COLO668 (cell line): ENCODE data around the gene UBN1.

Source experiments
- DNase-seq: peaks from one replicate; lab custom pipeline; 2025; ENCODE audit not compliant: unreplicated experiment; lab: John Stamatoyannopoulos, UW

The UBN1 gene

DNA sequence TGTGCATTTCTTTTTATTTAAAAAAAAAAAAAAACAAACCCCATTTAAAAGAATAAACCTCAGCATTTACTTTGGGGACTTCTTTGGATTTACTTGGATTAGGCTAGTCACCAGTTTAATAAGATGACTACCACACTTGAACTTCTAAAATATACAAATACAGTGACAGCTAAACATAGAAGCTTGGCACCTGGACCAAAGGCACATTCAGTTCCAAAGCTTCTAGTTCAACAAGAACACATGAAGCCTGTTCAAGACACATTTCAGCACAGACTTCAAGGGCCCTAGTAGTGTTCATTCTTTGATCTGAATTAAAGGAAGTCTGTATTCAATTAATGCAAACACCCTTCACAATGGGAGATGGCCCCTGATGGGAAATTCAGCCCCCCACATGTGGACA lies 33.2 kb upstream of the UBN1 start:
- no peak for DNase-seq

DNA sequence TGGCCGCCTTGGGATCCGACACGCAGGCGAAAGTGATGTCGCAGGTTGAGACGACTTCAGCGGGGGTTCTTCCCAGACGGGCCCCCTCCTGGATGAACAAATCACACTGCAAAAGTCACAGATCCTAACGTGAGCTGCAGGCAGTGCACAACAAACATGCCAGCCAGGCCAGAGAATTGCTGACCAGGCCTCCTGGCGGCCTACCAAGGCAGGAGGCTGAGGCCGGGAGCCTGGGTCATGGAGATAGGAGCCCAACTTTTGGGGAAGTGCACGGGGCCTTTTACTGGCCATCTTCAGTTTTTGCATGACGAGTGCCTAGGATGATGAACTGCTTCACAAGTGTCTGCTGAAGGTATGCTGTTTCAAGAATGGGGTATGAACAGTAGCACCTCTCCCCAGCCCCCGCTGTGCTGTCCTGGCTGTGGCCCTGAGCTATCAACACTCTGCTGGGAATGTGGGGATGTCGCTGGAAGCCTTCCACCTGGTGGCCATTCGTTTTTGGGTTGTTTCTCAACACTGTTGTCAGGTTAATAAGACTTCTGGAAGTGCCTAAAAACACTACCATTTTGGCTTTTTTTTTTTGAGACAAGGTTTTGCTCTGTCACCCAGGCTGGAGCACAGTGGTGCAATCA lies 32.6 kb upstream of the UBN1 start:
- no peak for DNase-seq

DNA sequence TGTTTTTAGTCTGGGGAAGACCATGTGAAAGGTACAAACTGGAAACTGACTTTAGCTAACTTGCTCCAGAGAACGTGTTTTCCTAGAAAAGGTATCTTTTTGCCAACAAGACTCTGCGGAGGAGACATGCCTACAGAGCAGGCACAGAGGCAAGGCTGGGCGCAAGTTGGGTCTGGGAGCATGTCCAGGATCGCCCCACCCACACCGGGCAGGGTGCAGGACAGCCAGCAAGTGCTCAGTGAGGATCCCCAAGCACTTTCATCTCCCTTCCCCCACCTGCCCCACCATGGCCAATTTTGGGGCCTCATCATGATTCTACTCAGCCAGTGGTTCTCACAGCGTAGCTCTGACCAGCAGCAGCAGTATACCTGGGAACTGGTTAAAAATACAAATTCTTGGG lies 26.6 kb upstream of the UBN1 start:
- no peak for DNase-seq

DNA sequence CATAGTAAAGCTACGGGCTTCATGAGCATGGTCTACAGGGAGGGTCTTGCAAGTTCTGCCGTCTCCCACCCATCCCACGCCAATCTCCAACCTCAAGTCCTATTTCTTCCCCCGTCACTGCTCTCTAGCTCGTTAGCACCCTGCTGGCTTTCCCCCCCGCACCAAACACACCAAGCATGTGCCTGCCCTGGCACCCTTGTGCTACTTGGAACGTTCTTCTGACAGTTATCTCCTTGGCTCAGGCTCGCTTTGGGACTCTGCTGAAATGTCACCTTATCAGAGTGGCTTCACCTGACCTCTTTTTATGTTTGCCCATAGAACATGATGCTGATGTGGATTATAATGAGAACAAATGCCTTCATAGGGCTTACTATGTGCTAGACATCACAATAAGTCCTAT lies 22.1 kb upstream of the UBN1 start:
- no peak for DNase-seq

DNA sequence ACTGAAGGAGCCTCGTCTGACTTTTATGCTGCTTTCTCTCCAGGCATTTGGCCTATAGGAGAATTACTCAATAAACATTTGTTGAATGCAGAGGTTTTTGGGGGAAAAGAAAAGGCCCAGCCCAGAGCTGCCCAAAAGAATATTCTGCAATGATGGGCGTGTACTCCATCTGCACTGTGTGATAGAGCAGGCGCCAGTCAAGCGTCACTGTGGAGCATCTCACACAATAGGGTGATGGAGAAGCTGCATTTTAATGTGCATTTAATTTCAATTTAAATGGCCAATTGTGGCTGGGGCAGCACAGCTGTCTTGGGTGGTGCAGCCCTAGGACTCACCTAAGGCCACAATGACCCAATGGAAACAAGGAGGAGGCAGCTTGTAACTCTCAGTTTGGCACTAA lies 20.8 kb upstream of the UBN1 start:
- no peak for DNase-seq

DNA sequence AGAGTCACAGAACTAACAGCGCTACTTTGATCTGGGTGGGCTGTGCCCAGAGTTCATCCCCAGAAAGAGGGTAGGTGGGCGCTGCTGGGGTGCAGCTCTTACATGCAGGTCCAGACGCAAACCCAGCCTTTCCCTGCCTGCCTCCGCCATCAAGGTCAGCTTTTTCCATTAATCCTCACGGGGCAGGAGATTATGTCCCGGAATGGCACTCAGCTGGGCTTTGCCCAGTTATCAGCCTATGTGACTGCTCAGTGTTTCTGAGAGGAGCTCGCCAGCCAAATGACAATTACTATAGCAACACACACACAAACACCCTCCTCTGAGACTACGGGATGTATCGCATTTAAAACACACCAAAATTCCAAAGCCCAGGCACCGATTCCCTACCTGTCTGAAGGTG lies 20.3 kb upstream of the UBN1 start:
- no peak for DNase-seq

DNA sequence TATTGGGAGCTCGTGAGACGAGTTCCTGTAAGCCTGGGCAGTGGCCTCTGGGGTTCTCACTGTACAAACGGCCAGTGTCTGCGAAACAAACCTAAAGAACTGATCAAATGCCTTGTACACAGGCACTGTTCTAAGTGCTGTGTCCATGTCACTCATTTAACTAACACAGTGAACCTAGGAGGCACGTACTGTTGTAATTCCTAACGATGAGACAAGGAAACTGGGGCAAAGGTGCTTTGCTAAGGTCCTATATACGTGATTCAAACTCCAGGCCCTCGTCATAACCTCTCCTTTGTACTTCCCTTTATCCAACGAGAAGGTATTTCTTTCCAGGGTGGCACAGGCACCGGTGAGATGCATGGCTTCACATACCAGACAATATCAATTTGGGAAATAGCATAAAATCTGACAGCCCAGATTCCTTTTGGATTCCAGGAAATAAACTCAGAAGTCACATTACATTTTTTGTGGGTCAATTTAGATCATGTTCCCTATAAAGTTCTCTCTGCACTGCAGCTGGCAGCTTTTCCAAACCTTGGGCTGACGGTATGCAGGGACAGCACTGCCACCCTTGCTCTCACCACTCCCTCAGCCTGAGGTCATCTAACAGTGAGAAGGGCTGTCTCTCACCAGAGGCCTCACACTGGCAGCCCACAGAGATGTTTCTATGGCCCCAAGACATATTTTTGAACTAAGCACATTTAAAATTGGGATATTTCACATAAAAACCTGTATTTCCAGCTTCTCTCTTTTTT lies 18.5 kb upstream of the UBN1 start:
- no peak for DNase-seq

DNA sequence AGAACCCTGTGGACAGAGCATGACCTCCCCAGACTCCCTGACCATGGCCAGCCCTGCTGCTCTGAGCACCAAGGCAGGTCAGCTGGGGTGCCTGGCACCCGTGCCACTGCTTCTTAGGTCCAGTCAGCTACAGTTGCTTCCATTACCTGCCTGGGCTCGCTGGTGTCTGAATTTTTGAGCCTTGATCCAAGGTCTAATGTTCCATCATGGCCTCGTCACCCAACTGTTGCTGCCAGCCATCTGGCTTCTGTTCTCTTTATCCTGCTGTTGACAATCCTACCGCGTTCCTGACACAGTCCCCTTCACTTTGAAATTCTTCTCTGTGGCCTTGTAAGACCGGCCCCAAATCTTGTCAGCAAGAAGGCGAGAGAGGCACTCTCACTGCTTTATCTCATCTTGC lies 16.9 kb upstream of the UBN1 start:
- DNase-seq: no peak

DNA sequence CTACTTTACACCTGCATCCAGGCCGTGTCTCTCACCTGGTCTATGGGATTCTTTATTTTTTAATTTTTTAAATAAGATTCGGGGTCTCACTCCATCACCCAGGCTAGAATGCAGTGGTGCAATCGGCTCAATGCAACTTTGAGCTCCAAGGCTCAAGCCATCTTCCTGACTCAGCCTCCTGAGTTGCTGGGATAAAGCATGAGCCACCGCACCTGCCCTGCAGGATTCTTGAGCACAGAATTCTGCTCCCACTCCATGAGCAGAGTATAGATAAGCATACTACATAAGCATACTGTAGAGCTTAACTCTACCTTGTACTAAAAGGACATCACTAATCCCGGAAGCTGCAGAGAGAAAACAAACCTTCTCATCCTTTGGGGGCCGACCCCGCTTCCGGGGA lies 15.7 kb upstream of the UBN1 start:
- no peak for DNase-seq

DNA sequence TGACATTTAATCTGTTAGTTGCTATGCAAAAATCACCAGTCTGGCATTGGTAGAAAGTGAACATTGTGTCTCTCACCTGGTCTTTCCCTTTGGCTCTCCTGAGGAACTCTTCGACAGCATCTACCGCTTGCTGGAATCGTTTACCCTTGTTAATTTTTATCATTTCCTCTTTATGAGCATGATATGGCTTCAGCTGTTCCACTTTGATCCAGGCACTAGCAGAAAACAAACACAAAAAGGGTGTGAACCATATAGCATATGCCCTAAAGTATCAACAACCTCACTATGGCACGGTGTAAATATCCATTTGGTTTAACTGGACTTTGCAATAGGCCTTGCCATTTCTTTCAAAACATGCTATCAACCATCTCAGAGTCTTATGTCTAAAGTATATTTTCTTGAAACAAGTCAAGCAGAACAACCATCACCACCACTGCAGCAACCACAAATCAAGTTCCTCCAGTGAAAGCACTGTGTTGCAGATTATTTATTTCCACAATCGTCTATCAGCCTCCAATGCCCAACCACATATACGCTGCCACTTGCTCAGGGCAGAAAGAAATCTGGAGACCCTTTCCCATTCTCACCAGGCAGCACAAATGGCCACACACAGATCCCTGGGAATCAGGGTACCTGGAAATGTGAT lies 14.5 kb upstream of the UBN1 start:
- no peak for DNase-seq

DNA sequence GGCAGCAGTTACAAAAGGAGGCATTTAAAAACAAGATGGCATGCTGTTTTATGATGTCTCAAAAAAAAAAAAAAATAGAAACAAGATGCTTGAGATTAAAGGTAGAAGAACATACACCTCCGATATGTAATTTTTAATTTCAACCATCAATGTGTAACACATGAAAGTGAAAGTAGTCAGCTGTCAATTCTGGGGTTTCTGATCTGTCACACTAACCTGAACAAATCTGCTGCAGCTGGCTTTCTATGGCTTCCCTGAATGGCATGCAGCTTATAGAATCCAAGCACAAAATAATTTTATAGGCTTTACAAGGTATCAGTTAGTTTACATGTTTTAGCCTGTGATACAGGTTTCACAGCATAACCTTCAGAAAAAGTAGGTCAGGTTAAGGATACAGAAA lies 13.7 kb upstream of the UBN1 start:
- no peak for DNase-seq

DNA sequence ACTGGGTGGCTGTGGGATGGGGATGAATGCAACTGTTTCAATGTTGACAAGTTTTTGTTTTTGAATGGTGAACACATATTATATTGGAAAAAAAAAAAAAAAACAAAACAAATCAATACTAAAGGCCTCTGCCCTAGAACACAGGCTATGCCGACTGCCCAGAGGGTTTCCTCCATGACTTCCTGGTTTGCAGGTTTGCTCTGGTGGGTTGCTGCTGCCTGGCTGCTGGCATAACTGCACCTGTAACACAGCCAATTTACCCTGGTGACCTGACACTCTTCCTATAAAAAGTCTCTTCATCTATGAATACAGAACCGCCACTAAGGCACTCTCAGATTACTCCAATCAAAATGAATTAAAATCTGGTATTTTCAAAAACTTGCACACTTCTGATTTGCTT lies 10.6 kb upstream of the UBN1 start:
- no peak for DNase-seq

DNA sequence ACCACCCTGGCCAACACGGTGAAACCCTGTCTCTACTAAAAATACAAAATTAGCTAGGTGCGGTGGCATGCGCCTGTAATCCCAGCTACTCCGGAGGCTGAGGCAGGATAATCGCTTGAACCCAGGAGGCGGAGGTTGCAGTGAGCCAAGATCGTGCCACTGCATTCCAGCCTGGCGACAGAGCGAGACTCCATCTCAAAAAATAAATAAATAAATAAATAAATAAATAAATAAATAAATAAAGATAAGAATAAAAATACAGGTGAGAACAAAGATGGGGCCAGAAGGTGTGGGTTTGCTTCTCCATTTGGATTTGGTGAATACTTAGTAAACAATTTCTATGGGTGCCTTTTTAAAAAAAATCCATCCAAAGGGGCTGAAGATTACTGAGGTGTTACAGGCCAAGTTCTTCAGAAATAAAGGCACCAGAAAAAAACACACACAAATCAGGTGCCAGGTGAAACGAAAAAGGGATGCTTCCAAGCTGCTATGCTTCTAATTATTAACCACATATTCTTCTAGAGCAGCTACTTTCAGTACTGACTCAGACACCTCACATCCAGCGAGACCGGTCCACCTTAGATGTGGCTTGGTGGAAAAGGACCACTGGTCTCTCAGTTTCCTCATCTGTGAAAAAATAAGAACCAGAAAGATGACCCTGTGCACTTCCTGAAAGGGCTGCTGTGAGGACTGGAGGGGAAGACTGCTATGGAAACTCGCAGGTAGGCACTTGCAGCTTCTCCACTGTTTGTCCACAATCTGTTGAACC lies 9.4 kb upstream of the UBN1 start:
- DNase-seq: no peak

DNA sequence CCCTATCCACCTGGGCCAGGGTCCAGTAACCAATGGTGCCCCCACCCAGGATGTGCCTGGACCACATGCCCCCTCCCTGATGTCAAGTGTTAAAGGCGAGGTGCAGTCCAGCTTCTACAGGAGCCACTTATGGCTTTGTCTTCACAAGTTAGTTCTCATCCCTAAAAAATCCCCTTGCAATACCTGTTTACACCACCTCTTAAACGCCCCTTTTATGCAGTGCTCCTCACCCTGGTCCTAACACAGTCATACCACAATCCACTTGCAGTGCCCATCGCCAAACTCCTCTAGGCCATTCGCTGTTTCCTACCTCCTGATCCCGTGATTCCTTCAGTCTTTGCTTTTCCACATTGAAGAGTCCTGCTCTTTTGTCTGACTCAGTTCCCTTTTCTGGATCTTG lies 7.3 kb upstream of the UBN1 start:
- DNase-seq: no peak

DNA sequence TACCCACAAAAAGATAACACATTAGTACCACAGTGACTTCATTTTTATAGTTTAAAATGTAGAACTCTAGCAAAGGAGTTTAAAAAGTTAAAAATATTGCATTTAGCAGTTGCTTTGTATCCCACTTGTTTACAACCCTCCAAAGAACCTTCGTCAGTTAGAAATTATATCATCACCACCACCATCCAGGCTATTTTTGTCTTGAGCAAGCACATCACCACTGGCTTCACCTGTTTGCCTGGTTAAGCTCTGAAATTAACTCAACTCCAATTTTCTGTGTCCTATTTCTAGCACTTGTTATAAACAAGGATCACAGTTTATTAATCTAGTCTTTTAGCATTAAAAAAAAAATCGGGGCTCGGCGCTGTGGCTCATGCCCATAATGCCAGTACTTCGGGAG lies 6.3 kb upstream of the UBN1 start:
- no peak for DNase-seq

DNA sequence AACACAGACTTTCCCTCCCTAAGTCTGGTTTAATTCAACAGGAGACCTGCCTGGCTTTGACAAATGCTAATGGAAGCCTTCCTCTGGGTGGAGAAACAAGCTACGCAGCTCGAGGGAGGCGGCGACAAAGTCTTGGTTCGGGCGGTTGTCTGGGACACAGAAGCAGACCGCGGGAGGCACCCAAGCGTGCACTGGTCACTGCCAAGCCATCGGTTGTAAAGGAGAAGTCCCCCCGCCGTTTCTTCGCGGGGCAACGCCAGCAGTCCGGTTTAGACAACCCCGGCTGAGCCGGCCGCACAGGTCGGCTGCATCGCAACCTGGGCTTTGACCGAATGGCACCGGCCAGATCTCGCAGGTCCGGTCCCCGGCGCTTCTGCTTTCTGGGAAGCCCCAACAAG lies 779 bp upstream of the UBN1 start:
- DNase-seq: peak; percentile 31

DNA sequence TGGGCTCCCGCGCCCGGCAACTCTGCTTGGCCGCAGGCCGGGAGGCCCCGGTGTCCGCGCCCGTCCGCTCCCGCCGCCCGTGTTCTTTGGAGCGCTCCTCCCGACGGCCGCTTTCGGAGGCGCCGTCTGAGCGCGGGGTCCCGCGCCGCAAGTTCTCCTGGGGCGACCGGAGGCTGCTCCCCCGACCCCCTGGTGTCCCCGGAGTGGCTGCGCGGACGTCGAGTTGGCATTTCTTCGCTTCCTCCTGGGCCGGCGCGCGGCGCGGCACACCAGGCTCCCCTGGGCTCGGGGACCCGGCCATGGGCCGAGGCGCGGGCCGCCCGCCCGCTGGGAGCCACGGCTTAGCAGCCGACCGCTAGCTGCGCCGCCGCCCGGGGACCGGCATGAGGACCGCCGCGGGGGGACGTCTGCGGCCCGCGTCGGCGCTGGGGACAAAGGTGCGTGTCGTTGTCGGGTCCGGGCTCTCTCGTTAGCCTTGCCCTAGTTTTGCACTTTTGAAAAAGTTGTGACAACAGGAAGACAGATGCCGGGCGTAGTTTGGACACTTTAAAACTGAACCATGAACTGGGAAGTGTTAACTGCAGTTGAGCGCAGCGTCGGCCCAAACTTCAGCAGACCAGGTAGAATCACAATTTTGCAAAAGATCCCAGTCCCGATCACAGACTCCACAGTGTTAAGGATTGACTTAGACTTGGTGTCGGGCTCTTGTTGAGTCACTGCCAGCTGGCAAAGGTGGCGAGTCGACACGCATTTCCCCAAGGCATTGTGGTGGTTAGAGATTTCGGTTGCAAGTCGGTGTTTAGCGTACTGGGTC lies 700 bp downstream of the UBN1 start:
- DNase-seq: peak; percentile 59

DNA sequence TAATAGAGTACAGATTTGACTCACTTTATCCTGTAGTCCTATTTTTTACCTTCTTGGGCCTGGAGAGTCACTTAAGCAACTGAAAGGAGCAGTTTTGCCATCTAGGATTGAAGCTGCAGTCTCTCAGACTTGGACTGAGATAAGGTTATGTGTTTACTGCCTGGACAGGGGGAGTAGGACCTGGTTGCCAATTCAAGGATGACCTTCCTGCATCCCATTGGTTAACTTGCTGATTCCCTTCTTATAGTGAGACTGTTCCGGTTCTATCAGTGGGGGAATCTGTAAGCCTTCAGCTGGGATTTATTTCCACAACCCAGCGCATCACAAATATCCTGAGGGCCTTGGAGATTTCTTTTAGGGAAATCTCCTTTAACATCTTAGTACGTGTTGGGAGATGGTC lies 2.9 kb downstream of the UBN1 start:
- DNase-seq: no peak

DNA sequence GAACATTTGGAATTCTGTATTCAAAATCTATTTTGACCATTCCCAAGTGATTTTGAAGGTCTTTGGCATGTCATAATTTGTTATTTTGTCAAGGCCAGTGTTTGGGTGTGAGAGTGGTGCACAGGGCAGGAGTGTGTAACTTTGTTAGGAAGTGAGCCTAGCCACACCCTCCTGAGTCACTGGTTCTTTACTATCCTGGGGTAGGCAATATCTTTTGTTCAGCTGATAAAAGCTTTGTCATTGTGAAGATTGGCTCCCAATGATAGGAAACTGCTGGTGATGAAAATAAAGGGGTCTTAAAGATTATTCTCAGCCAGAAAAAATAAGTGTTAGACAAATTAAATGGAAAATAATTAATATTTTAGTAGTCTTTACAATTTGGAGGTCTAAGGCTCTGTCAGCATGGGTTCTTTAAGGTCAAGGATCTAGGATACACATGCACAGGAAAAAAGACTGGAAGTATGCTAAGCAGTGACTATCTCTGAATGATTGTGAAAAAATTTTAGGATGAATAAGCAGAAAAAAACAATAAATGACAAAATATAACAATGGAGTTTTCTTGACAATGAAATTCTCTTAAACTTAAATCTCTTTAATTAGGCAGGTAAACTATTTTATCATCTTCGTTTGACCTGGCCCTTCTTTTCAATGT lies 5.1 kb downstream of the UBN1 start:
- DNase-seq: no peak

DNA sequence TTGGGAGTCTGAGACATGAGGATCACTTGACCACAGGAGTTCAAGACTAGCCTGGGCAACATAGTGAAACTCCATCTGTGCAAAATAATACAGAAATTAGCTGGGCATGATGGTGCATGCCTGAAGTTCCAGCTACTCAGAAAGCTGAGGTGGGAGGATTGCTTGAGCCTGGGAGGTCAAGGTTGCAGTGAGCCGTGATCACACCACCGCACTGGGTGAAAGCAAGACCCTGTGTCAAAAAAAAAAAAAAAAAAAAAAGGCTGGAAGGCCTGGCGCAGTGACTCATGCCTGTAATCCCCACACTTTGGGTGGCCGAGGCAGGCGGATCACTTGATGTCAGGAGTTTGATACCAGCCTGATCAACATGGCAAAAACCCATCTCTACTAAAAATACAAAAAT lies 8.1 kb downstream of the UBN1 start:
- DNase-seq: no peak

DNA sequence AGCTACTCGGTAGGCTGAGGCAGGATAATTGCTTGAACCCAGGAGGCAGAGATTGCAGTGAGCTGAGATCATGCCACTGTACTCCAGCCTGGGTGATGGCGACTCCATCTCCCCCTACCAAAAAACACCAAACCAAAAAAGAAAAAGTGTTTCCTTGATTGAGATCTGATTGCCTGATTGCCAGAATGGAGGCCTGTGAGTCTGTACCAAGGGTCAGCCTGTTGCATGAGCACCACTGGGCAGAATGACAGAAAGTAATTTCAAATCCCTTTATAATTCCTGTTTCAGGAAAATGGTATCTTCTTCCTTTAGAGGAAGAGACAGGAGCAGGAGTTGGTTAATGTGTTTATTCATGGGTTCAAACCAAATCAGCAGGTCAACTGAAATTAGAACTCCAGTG lies 8.5 kb downstream of the UBN1 start:
- DNase-seq: no peak
